WI38 (cell line): ENCODE results near the gene APRT.

Experiments used
- H3K4me3 ChIP-seq: 2 replicates; pipeline ENCODE4 v1.5.1; 2011; ENCODE audit warnings: low read depth, mild to moderate bottlenecking, control low read depth, low read length
- CTCF ChIP-seq: IDR thresholded peaks from 2 replicates; pipeline ENCODE4 v1.5.1; 2012; ENCODE audit warnings: low read depth, mild to moderate bottlenecking, control low read depth, low read length

APRT gene

GRCh38 chr16:88811769-88812512, at the start of gene APRT:
APRT (minus strand) TSS chr16:88811928; CDS start chr16:88811899, 29 bp downstream.
- peak within 1 kb of the TSS; percentile 65 for H3K4me3 ChIP-seq
- peak; percentile 17; the same call in 1 of the 2 replicates for TF ChIP-seq CTCF

GRCh38 chr16:88861359-88861758, 49.6 kb upstream of the APRT start:
- no peak overlapping the region for H3K4me3 ChIP-seq
- no peak for TF ChIP-seq CTCF

GRCh38 chr16:88859381-88860091, 47.8 kb upstream of the APRT start:
- H3K4me3 ChIP-seq: no peak overlapping the region
- TF ChIP-seq CTCF: no peak

- peak overlapping the region; percentile 96 for H3K4me3 ChIP-seq
- peak; percentile 71 for TF ChIP-seq CTCF
These were observed 46.1 kb upstream of the APRT start for GRCh38 chr16:88857728-88858339.

GRCh38 chr16:88856828-88857727, 45.4 kb upstream of the APRT start, which contains the start of the genes GALNS and TRAPPC2L:
GALNS (minus strand) TSS chr16:88856947; CDS start chr16:88856877, 70 bp downstream.
TRAPPC2L (plus strand) TSS chr16:88857127; CDS start chr16:88857151, 24 bp downstream.
- peak within 1 kb of the TSS; percentile 96 for H3K4me3 ChIP-seq
- no peak for TF ChIP-seq CTCF

GRCh38 chr16:88856122-88856827, 44.5 kb upstream of the APRT start:
- TF ChIP-seq CTCF: no peak
- peak overlapping the region; percentile 96 for H3K4me3 ChIP-seq
